HG03521 (cell line): ENCODE results near the gene DNM3.

Source experiments
- ATAC-seq: cut with Tn5 transposase; IDR thresholded peaks from one replicate; pipeline ENCODE4 v1.9.1; 2021; ENCODE audit warnings: mild to moderate bottlenecking, moderate library complexity; ENCODE audit not compliant: unreplicated experiment

DNM3 gene

GRCh38 chr1:172135978-172136610 lies 294.8 kb downstream of the DNM3 start:
- no peak for ATAC-seq

GRCh38 chr1:172136925-172137324 lies 295.6 kb downstream of the DNM3 start:
- ATAC-seq = no peak

- no peak for ATAC-seq
Measured at GRCh38 chr1:172137703-172138454, 296.6 kb downstream of the DNM3 start.

GRCh38 chr1:172138634-172139033 lies 297.3 kb downstream of the DNM3 start:
- ATAC-seq = no peak

GRCh38 chr1:172139196-172139595 lies 297.9 kb downstream of the DNM3 start:
- ATAC-seq = no peak

GRCh38 chr1:172140072-172140471 lies 298.8 kb downstream of the DNM3 start:
- ATAC-seq = no peak

GRCh38 chr1:172140591-172140990 lies 299.3 kb downstream of the DNM3 start:
- no peak for ATAC-seq

- no peak for ATAC-seq
Measured at GRCh38 chr1:172141341-172141881, 300.1 kb downstream of the DNM3 start.

- ATAC-seq = no peak
Measured at GRCh38 chr1:172142324-172142723, 301.0 kb downstream of the DNM3 start.

- no peak for ATAC-seq
Measured at GRCh38 chr1:172143384-172144055, 302.2 kb downstream of the DNM3 start.

- no peak for ATAC-seq
Measured at GRCh38 chr1:172144445-172145061, 303.3 kb downstream of the DNM3 start.

- no peak for ATAC-seq
Measured at GRCh38 chr1:172145231-172145651, 303.9 kb downstream of the DNM3 start.

GRCh38 chr1:172145656-172146055 lies 304.4 kb downstream of the DNM3 start:
- no peak for ATAC-seq

- ATAC-seq = no peak
Measured at GRCh38 chr1:172146141-172146850, 305.0 kb downstream of the DNM3 start.

GRCh38 chr1:172147541-172147940 lies 306.2 kb downstream of the DNM3 start:
- no peak for ATAC-seq

GRCh38 chr1:172148213-172148612 lies 306.9 kb downstream of the DNM3 start:
- ATAC-seq = no peak

- ATAC-seq = no peak
Measured at GRCh38 chr1:172148707-172149106, 307.4 kb downstream of the DNM3 start.

GRCh38 chr1:172149346-172149745 lies 308.0 kb downstream of the DNM3 start:
- no peak for ATAC-seq

- ATAC-seq = peak; percentile 79
Measured at GRCh38 chr1:172154551-172154950, 313.3 kb downstream of the DNM3 start.

GRCh38 chr1:172155766-172156165 lies 314.5 kb downstream of the DNM3 start:
- no peak for ATAC-seq

- no peak for ATAC-seq
Measured at GRCh38 chr1:172162236-172162635, 320.9 kb downstream of the DNM3 start.
